GM21737 (cell line): Measurements from ENCODE around the gene LSM14A.
A peak's percentile ranks its signal among the peaks of the same experiment; 100 is the strongest.
"Not testable (repeated sequence)": the region's sequence is repeated elsewhere in the genome, so short reads cannot be mapped to it uniquely, and the experiment has no call there.

Experiments used
- ATAC-seq: cut with Tn5 transposase; IDR thresholded peaks from one replicate; pipeline ENCODE4 v1.9.1; 2021; ENCODE audit warnings: mild to moderate bottlenecking, moderate library complexity; ENCODE audit not compliant: unreplicated experiment

LSM14A gene

DNA sequence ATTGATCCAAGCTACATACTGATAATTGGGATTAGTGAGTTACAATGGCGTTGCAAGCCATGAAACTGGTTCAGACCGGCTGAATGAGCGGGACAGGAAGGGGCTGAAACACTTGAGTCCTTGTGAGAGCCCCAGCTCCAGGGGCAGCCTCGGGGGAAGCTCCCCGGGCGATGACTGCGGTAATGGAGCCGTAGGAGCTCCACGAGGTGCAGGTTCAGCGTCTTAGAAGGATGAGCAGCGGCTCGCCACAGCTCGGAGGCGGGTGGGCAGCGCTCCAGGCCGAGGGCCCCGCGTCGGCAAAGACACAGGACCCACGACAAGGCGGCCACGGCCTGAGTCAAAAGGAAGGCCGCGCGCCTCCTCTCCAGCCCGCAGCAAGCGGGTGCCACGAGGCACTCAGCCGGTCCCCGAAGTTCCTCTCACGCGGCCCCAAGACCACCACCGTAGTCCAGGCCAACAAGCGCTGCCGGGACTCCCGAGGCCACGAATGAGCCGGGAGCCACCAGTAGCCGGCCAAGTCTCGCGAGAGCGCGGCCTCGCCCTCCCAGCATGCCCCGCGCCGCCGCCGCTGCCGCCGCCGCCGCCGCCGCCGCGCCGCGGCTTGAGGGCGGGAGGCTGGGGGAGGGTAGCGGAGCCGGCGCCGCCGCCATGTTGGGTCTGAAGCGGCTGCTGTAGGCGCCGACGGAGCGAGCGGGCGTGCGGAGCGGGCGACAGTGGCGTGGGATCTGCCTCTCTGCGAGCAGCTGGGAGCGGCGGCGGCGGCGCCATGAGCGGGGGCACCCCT is at the start of gene LSM14A:
LSM14A (plus strand) TSS at position 628 of the 784 bp plus-strand sequence; CDS start at position 767, 139 bp downstream.
- ATAC-seq, result peak; percentile 74

DNA sequence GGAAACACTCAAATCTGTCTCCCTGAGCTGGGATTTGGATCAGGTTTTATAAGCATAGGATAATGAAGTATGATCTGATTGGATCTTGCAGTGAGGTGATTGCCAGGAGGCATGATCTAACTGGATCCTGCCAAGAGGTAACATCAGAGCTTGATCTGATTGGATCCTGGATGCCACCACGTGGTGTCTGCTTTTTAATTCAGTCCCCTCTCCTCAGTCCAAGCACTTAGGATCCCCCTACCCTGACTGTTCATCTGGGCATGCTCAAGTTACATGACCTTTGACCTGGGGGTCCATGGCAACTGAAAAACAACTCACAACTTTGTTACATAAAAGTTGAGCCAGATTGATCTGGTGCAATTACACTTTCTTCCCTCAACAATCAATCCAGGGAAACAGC is 47.5 kb upstream of the LSM14A start:
- no peak for ATAC-seq

DNA sequence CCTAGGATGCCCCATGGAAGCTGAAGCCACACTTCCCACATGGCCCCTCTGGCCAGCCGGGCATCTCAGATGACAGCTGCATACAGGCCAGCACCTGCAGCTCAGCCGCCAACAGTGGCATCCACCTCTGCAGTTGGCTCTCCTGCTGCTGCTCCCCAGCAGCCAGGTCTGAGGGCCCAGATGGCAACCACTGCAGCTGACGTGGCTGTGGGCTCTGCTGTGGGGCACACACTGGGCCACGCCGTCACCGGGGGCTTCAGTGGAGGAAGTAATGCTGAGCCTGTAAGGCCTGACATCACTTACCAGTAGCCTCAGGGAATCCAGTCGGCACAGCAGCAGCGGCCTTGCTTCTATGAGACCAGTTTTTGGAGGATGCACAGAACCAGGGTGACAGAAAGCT is 45.3 kb upstream of the LSM14A start:
- no peak for ATAC-seq

DNA sequence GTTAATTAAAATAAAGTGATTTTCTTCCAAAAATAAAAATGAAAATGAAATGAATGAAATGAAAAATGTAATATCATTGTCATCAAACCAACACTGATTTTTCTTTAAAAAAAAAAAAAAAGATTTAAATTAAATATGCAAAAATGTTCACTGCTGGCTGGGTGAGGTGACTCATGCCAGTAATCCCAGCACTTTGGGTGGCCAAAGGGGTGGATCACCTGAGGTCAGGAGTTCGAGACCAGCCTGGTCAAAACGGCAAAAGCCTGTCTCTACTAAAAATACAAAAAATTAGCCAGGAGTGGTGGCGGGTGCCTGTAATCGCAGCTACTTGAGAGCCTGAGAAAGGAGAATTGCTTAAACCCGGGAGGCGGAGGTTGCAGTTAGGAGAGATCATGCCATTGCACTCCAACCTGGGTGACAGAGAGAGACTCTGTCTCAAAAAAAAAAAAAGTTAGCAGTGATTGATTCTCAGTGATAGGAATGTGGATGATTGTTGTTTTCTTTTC is 44.6 kb upstream of the LSM14A start:
- no peak for ATAC-seq

DNA sequence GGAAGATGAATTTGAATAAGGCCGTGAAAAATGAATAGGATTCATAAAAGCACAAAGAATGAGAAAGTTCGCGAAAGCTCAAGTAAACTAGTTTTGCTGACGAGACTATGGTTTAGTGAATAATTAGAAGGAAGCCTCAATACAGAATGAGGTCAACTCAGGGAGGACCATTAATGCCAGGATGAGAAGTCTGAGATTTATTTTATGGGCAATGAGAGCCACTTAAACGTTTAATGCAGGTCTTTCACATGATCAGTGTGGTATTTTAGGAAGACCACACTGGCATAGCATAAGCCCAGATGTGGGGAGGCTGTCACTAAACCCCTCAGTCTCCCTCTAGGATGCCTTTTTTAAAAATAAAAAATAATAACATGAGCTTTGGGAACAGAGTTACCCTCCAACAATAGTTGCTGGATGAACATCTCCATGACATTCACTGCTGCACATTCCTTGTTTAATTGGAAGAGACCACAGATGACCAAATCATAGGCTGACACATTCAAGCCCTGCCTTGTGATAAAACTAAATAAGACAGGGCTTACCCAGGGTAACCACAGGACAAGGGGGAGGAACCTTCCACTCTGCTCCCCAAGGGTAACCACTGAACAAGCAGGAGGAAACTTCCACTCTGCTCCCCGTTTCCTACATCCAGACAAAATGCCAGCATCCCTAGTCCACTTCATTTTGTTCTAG is 43.6 kb upstream of the LSM14A start:
- no peak for ATAC-seq

DNA sequence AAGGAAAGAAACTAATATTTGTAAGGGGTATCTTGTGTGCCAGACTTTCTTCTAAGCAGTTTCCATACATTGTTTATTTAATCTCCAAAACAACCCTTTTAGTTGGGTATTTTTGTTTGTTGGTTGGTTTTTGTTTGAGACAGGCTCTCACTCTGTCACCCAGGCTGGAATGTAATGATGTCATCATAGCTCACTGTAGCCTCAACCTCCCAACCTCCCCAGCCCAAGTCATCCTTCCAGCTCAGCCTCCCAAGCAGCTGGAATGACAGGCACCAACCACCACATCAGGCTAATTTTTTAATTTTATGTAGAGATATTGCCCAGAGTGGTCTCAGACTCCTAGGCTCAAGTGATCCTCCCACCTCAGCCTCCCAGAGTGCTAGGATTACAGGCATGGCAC is 41.2 kb upstream of the LSM14A start:
- no peak for ATAC-seq

DNA sequence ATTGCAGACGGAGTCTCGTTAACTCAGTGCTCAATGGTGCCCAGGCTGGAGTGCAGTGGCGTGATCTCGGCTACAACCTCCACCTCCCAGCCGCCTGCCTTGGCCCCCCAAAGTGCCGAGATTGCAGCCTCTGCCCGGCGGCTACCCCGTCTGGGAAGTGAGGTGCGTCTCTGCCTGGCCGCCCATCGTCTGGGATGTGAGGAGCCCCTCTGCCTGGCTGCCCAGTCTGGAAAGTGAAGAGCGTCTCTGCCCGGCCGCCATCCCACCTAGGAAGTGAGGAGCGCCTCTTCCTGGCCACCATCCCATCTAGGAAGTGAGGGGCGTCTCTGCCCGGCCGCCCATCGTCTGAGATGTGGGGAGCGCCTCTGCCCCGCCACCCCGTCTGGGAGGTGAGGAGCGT is 40.2 kb upstream of the LSM14A start:
- ATAC-seq, result not testable (repeated sequence)

DNA sequence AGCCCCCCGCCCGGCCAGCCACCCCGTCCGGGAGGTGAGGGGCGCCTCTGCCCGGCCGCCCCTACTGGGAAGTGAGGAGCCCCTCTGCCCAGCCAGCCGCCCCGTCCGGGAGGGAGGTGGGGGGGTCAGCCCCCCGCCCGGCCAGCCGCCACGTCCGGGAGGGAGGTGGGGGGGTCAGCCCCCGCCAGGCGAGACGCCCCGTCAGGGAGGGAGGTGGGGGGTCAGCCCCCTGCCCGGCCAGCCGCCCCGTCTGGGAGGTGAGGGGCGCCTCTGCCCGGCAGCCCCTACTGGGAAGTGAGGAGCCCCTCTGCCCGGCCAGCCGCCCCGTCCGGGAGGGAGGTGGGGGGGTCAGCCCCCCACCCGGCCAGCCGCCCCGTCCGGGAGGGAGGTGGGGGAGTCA is 39.6 kb upstream of the LSM14A start:
- ATAC-seq, result not testable (repeated sequence)

DNA sequence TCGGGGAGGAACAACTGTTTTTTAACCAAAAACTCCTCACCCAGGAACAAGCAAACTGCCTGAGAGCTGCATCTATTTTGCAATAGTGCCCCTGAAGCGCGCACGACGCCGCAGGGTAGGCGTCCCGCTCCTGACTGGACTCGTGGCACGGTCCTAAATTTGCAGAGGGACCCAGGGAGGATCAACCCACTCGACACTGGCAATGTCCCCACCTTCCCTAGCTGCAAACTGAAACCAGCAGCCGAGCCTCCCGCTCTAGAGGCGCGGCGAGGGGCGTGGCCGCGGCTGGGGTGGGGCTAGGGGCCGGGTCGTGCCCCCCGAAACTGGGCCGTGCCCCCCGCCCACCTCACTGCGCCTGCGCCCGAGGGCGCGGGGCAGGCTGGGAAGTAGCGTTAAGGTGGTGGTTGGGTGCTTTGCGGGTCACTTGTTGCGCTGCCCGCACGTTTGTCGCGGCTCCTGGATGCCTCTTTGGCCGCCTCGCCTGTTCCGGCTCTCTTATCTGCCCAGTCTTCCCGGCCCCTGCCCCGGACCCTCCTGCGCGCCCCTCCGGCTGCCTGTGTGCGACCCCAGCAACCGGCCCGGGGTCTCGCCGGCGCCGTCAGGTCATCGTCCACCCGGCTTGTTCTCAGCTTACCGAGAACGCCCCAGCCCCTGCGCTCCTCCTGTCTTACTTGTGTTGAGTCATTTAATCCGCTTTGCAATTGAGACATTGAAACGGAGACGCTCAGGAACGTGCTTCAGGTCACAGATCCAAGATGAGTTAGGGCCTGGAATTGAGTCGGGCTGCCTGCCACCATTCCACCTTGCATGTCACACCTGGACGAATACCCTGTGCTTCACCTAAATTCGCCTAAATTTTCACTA is 37.9 kb upstream of the LSM14A start:
- ATAC-seq, result peak; percentile 97

DNA sequence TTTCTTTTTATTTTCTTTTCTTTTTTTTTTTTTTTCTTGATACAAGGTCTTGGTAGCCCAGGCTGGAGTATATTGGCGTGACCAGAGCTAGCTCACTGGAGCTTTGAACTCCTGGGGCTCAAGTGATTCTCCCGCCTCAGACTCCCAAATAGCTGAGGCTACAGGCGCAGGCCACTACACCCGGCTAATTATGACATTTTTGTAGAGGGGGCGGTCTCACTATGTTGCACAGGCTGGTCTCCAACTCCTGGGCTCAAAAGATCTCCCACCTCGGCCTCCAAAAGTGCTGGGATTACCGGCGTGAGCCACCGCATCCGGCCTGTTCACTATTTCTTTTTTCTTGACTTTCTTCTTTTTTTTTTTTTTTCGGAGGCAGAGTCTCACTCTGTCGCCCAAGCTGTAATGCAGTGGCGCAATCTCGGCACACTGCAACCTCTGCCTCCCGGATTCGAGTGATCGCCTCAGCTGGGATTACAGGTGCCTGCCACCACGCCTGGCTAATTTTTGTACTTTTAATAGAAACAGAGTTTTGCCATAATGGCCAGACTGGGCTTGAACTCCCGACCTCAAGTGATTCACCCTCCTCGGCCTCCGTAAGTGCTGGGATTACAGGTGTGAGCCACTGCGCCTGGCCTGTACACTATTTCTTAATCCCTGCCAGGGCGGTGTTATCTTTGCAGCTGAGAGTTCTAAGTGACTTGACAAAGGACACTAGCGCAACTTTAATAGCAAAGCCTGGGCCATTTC is 37.1 kb upstream of the LSM14A start:
- no peak for ATAC-seq

DNA sequence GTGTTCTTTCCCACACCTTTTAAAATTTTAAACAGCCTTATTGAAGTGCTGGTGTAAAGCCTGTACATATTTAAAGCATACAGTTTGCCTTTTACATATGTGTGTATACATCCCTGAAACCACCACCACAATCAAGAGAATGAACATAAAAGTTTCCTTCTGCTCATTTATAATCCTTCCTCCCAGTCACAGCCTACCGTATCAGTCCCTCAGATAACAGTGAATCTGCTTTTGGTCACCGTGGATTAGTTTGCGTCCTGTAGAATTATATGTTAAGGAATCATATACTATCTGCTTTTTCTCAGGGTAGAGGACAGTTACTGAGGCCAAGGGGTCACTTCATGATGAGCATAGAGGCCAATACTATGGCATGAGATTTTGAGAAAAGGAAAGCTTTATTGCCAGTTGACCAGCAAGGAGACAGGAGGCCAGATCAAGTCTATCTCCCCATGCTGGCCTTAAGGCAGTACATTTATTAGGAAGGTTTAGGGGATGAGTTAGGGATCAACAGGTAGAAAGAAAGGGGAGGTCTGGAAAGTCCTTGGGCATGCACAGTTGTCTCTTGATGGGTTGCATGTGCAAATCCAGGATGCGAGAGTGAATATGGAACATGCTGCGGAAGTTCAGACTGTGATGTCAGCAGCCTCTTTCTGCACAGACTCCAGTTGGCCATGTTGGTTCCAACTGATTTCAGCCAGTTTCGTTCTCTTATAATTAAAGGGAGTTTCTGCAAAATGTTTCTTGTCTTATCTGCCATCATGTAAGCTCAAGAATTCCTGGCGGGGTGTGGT is 36.3 kb upstream of the LSM14A start:
- ATAC-seq, result no peak

DNA sequence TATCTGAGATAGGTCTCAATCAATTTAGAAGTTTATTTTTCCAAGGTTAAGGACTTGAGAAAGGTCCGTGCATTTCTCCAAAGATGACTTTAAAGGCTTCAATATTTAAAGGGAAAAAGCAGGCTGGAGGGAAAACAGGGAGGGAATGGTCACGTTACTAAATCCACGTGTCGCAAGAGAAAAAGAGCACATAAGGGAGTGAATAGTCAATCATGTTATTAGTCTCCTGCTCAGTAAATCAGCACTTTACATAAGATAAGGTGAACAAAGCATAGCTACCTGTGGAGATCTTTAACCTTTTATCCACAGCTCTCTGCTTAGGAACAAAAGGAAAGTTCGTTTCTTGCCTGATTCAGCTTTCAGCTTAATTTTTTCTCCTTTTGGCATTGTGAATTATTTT is 31.3 kb upstream of the LSM14A start:
- no peak for ATAC-seq

DNA sequence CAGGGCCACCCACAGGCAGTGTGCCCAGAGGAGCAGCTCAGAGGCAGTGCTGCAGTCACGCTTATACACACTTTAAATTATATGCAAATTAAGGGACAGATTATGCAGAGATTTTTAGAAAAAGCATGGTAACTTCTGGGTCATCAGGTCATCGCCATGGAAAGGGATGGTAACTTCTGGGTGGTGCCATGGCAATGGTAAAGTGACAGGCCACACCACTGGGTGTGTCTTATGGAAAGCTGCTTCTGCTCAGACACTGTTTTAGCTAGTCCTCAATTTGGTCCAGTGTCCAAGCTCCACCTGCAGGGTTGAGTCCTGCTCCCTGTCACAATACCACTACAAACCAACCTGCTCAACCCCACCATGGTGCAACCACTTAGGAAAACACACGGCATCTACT is 29.9 kb upstream of the LSM14A start:
- ATAC-seq, result no peak

DNA sequence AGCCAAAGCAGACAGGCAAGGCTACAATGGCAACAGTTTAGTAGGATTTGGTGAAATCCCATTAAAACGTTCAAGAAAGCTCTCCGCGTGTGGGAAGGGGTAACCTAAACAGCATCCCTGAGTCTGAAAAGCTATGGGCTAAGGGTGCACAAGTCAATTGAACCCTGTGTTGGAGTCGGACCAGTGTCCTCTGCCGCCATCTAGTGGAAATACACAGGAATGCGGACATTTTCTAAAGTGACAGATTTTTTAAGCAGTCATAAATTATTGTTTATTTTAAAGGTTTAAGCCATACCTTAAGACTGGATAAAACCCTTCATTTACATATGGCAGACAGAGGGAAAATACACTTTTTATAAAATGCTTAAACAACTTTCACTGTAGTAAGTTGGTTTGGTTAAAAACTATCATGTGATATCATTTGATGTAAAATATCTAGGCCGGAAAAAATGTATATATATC is 26.5 kb upstream of the LSM14A start:
- no peak for ATAC-seq

DNA sequence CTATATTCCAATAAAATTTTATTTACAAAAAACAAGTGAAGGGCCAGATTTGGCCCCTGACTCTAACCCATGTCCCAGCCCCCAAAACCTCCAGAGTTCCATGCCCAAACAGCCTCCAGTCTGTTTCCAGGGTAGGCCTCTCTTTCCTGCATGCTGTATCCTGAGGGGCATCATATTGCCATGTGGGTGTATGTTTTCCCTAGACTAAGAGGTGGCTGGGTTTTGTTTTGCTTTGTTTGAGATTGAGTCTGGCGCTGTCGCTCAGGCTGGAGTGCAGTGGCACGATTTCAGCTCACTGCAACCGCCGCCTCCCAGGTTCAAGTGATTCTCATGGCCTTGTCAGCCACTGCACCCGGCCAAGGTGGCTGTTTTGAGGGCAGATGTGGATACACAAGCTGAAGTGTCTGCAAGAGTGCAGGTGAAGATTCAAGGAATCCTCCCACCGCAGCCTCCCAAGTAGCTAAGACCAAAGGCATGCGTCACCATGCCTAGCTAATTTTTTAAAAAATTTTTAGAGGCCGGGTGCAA is 23.6 kb upstream of the LSM14A start:
- no peak for ATAC-seq

DNA sequence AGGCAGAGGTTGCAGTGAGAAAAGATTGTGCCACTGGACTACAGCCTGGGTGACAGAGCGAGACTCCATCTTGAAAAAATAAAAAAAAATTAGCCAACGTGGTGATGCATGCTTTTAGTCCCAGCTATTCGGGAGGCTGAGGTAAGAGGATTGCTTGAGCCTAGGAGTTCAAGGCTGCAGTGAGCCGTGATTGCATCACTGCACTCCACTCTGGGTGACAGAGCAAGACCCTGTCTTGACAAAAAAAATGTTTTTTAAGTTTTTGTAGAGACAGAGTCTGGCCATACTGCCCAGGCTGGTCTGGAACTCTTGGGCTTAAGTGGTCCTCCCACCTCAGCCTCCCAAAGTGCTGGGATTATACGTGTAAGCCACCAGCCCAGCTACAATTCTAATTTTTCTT is 22.4 kb upstream of the LSM14A start:
- no peak for ATAC-seq

DNA sequence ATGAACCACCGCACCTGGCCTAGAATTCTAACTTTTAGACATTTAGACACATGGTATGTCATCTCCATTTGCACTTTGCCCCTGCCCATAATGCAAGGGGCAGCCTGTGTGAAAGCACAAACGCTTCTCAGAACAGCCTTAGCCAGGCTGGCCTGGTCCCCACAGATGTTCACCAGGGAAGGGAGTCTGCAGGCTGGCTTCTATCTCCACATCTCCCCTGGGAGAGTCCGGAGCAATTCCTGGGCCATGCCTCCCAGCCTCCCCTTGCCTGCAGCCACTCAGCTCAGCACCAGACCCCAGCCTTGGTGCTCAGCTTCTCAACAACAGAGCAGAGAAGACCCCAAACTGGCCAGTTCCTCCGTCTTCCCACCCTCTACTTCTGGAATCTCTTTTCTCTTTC is 21.7 kb upstream of the LSM14A start:
- no peak for ATAC-seq

DNA sequence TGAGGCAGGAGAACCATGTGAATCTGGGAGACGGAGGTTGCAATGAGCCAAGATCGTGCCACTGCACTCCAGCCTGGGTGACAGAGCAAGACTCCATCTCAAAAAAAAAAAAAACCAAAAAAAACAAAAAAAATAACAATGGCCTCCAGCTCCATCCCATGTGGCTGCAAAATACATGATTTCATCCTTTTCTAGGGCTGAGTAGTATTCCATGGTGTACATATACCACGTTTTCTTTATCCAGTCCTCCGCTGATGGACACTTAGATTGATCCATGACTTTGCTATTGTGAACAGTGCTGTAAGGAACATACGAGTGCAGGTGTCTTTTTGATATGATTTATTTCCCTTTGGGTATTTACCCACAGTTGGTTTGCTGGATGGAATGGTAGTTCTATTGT is 20.9 kb upstream of the LSM14A start:
- no peak for ATAC-seq

DNA sequence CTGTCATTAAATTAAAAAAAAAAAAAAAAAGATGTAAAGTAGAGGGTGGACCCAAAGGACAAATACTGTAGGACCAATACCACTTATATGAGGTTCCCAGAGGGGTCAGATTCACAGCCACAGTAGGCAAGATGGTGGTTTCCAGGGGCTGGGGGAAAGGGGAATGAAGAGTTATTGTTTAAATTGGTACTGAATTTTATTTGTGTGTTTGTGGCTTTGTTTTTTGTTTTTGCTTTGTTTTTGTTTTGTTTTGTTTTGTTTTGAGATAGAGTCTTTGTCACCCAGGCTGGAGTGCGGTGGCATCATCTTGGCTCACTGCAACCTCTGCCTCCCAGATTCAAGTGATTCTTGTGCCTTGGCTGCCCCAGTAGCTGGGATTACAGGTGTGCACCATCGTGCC is 17.9 kb upstream of the LSM14A start:
- no peak for ATAC-seq

DNA sequence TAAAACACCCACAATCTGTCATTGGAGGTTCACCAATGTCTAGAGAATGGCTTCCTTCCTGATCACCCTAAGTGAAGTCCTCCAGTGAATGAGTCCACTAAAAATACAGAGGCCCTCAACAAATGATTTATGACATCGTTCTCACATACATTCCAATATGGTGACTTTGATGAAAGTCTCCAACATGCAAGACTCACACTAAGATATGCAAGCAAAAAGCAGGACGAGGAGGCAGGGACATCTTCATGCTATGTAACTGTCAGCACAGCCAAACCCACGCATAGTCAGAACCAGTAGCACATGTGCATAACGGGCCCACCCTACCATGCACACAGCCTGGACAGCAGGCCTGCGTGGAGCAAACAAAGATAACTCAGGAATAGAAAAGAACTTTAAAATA is 16.6 kb upstream of the LSM14A start:
- ATAC-seq, result no peak
